Fibroblast of lung (primary cell): ENCODE measurements around the gene F13B. TPM values are rescaled to one million over a fixed set of nuclear protein-coding genes. Genes with fewer than 3 reads are reported as not detected.

Source experiments
- DNase-seq, 2 donors: peaks; one replicate each; pipeline versions ENCODE4 v3.0.0 to v3.0.0-alpha.2; 2010; ENCODE audit warnings: low read depth in 2 of 2
- H2AFZ ChIP-seq: 2 replicates; pipeline ENCODE4 v1.5.1; 2012; ENCODE audit warnings: low read length, control low read depth, inconsistent platforms
- H3K27ac ChIP-seq: 2 replicates; pipeline ENCODE4 v1.5.1; 2011; ENCODE audit warnings: low read length, control low read depth; ENCODE audit not compliant: insufficient read depth
- H3K27me3 ChIP-seq: 2 replicates; pipeline ENCODE4 v1.5.1; 2011; ENCODE audit warnings: mild to moderate bottlenecking, low read length; ENCODE audit not compliant: control insufficient read depth, insufficient read depth
- H3K36me3 ChIP-seq: 2 replicates; pipeline ENCODE4 v1.5.1; 2011; ENCODE audit warnings: low read length; ENCODE audit not compliant: control insufficient read depth, insufficient read depth
- H3K4me1 ChIP-seq: 2 replicates; pipeline ENCODE4 v1.5.1; 2011; ENCODE audit warnings: low read length; ENCODE audit not compliant: control insufficient read depth, insufficient read depth; ENCODE audit errors: extremely low read depth
- H3K4me2 ChIP-seq: 2 replicates; pipeline ENCODE4 v1.5.1; 2011; ENCODE audit warnings: low read length, control low read depth; ENCODE audit not compliant: insufficient read depth; ENCODE audit errors: extremely low read depth
- H3K4me3 ChIP-seq, 4 experiments: fragments of 200-600 bp in 1 of 4; sonication (generic) in 1 of 4; replicated peaks in 1 of 4; 2 replicates each; pipeline ENCODE4 v1.5.1; 2011 to 2016; ENCODE audit warnings: low read length in 4 of 4, low read depth in 3 of 4, mild to moderate bottlenecking in 3 of 4, control low read depth in 2 of 4, inconsistent platforms in 1 of 4, mixed read lengths in 1 of 4; ENCODE audit not compliant: insufficient read depth in 1 of 4; ENCODE audit errors: control extremely low read depth in 1 of 4
- H3K79me2 ChIP-seq: 2 replicates; pipeline ENCODE4 v1.5.1; 2012; ENCODE audit warnings: mild to moderate bottlenecking, low read length, inconsistent platforms; ENCODE audit not compliant: control insufficient read depth, insufficient read depth
- H3K9ac ChIP-seq: 2 replicates; pipeline ENCODE4 v1.5.1; 2011; ENCODE audit warnings: mild to moderate bottlenecking, low read length, control low read depth; ENCODE audit not compliant: insufficient read depth
- H3K9me3 ChIP-seq: 2 replicates; pipeline ENCODE4 v1.5.1; 2012; ENCODE audit warnings: low read depth, low read length; ENCODE audit not compliant: control insufficient read depth, insufficient read depth
- H4K20me1 ChIP-seq: 2 replicates; pipeline ENCODE4 v1.5.1; 2011; ENCODE audit warnings: low read length; ENCODE audit not compliant: control insufficient read depth, insufficient read depth; ENCODE audit errors: extremely low read depth
- CTCF ChIP-seq, 2 donors: IDR thresholded peaks in 1 of 2; conservative IDR thresholded peaks in 1 of 2; 1 replicate in 1 of 2; 2 replicates in 1 of 2; pipeline ENCODE4 v1.5.1; 2011 to 2012; ENCODE audit warnings: low read length in 2 of 2, control low read depth in 1 of 2, inconsistent platforms in 1 of 2, low read depth in 1 of 2, mild to moderate bottlenecking in 1 of 2
- EZH2 ChIP-seq: IDR thresholded peaks from 2 replicates; pipeline ENCODE4 v1.5.1; 2012; ENCODE audit warnings: low read length, control low read depth, mild to moderate bottlenecking; ENCODE audit errors: missing control alignments
- polyA plus RNA-seq, 2 donors: library from polyadenylated mRNA; depleted of rRNA in 1 of 2; stranded (reverse) in 1 of 2; unstranded in 1 of 2; fragments of >200 nt; gene quantifications; 2 replicates each; pipeline ENCODE4 v1.2.1, GENCODE V29; 2011 to 2012; ENCODE audit warnings: missing spikeins in 1 of 2
- total RNA-seq: library from RNA; depleted of rRNA; stranded (reverse); fragments of >200 nt; gene quantifications from 2 replicates; pipeline ENCODE4 v1.2.1, GENCODE V29; 2014

F13B gene
- total and polyA plus RNA-seq, 2 donors (not counting 1 experiment from before 2014, with no cell fraction given) = not detected

- no peak for DNase-seq
- H3K4me3 ChIP-seq = no peak overlapping the region
- no peaks in the 10 kb centered on the region for H3K4me1 ChIP-seq
- H3K4me2 ChIP-seq = no peak overlapping the region
- H2AFZ ChIP-seq = peak overlapping the region; percentile 52
- TF ChIP-seq EZH2 = no peak
- no peak for TF ChIP-seq CTCF (conservative IDR thresholded peaks at IDR 0.05 in 1 of 2, IDR thresholded peaks at IDR 0.05 in 1 of 2; ENCODE audit: low read depth in 1 of 2, low read length in 2 of 2)
- no peaks in the 10 kb centered on the region for H3K9me3 ChIP-seq
- H3K79me2 ChIP-seq = no peaks in the 10 kb centered on the region
- no peaks in the 10 kb centered on the region for H4K20me1 ChIP-seq
- no peak overlapping the region for H3K27ac ChIP-seq
- H3K9ac ChIP-seq = no peak overlapping the region
- no peaks in the 10 kb centered on the region for H3K27me3 ChIP-seq
- no peaks in the 10 kb centered on the region for H3K36me3 ChIP-seq
These were observed 49.4 kb downstream of the F13B start for GRCh38 chr1:197017558-197018146.

- Histone ChIP-seq H3K27ac (no peak overlapping the region), H3K27me3 (no peaks in the 10 kb centered on the region), H3K9me3 (no peaks in the 10 kb centered on the region), H3K4me3 (no peak overlapping the region), H3K4me1 (no peaks in the 10 kb centered on the region), H3K4me2 (no peak overlapping the region), H3K36me3 (no peaks in the 10 kb centered on the region), H3K9ac (no peak overlapping the region), H4K20me1 (no peaks in the 10 kb centered on the region), H2AFZ (no peak overlapping the region), H3K79me2 (no peaks in the 10 kb centered on the region)
- TF ChIP-seq CTCF (conservative IDR thresholded peaks at IDR 0.05 in 1 of 2, IDR thresholded peaks at IDR 0.05 in 1 of 2; ENCODE audit: low read depth in 1 of 2, low read length in 2 of 2) (no peak), EZH2 (no peak)
- no peak for DNase-seq
These were observed 50.3 kb downstream of the F13B start for GRCh38 chr1:197016751-197017150.

- Histone ChIP-seq H3K4me3 (no peak overlapping the region), H3K79me2 (no peaks in the 10 kb centered on the region), H2AFZ (no peak overlapping the region), H3K4me1 (no peaks in the 10 kb centered on the region), H3K9me3 (no peaks in the 10 kb centered on the region), H3K9ac (no peak overlapping the region), H4K20me1 (no peaks in the 10 kb centered on the region), H3K4me2 (no peak overlapping the region), H3K27me3 (no peaks in the 10 kb centered on the region), H3K27ac (no peak overlapping the region), H3K36me3 (no peaks in the 10 kb centered on the region)
- DNase-seq = no peak
- TF ChIP-seq EZH2 (no peak), CTCF (conservative IDR thresholded peaks at IDR 0.05 in 1 of 2, IDR thresholded peaks at IDR 0.05 in 1 of 2; ENCODE audit: low read depth in 1 of 2, low read length in 2 of 2) (no peak)
These were observed 53.8 kb downstream of the F13B start for GRCh38 chr1:197013234-197013633.
